ENCODE measurements around the gene TLE6.
A peak's percentile ranks its signal among the peaks of the same experiment; 100 is the strongest.

The TLE6 gene

GRCh38 chr19:2977746-2978138, 378 bp downstream of the TLE6 start:
- Histone ChIP-seq H3K36me3 (ENCODE audit: insufficient read depth, low read length) (no peaks in the 10 kb centered on the region), H3F3A (ENCODE audit: low read depth) (no peaks in the 10 kb centered on the region; the same call in 1 of the 2 replicates), H3K79me2 (ENCODE audit: insufficient read depth, low read length) (no peaks in the 10 kb centered on the region), H4K20me1 (ENCODE audit: insufficient read depth, low read length, poor library complexity, severe bottlenecking) (no peaks in the 10 kb centered on the region), H3K9ac (ENCODE audit: low read depth, low read length, poor library complexity, severe bottlenecking) (peak overlapping the region; percentile 52), H3K4me1 (ENCODE audit: insufficient read depth, low read length, poor library complexity, severe bottlenecking) (peaks cover 20% of the 10 kb centered on the region), H2AFZ (ENCODE audit: low read length) (peak overlapping the region; percentile 82), H3K4me2 (ENCODE audit: low read depth, low read length, poor library complexity, severe bottlenecking) (peak overlapping the region; percentile 85), H3K4me3 (ENCODE audit: low read length, poor library complexity, severe bottlenecking) (peak overlapping the region; percentile 86), H3K9me2 (replicated peaks; ENCODE audit: low read depth, low read length) (no peaks in the 10 kb centered on the region), H3K9me3 (ENCODE audit: insufficient read depth, low read depth, low read length) (no peaks in the 10 kb centered on the region), H3K27me3 (ENCODE audit: insufficient read depth, low read length, poor library complexity, severe bottlenecking) (no peaks in the 10 kb centered on the region)
- TF ChIP-seq EZH2phosphoT487 (IDR thresholded peaks at IDR 0.05; ENCODE audit: borderline replicate concordance) (no peak), CTCF (conservative IDR thresholded peaks at IDR 0.05; ENCODE audit: low read length) (peak; percentile 21; the same call in 1 of the 2 replicates)

DNA sequence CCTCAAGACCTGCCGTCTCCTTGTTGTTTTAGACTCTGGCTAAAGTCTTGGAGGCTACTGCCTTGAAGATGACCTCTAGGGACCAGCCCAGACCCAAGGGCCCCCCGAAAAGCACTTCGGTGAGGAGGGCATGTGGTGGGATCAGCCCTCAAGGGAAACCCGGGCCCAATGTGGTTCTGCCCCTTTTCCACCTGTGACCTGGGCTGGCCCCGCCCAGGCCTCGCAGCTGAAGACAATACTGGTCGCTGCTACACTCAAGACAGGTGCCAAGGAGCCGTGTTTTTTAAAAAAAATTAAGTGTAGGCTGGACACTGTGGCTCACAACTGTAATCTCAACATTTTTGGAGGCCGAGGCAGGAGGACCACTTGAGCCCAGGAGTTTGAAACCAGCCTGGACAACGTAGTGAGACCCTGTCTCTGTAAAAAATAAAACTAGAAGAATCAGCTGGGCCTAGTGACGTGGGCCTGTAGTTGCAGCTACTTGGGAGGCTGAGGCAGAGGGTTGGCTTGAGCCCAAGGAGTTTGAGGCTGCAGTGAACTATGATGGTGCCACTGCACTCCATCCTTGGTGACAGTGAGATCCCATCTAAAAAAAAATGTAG, 903 bp downstream of the TLE6 start:
- H3K36me3 ChIP-seq (ENCODE audit: insufficient read depth, low read length) = no peaks in the 10 kb centered on the region
- peaks cover 20% of the 10 kb centered on the region for H3K4me1 ChIP-seq (ENCODE audit: insufficient read depth, low read length, poor library complexity, severe bottlenecking)
- no peaks in the 10 kb centered on the region for H3K79me2 ChIP-seq (ENCODE audit: insufficient read depth, low read length)
- H3F3A ChIP-seq (ENCODE audit: low read depth) = no peaks in the 10 kb centered on the region; the same call in 1 of the 2 replicates
- H4K20me1 ChIP-seq (ENCODE audit: insufficient read depth, low read length, poor library complexity, severe bottlenecking) = no peaks in the 10 kb centered on the region
- peak overlapping the region; percentile 85 for H3K4me2 ChIP-seq (ENCODE audit: low read depth, low read length, poor library complexity, severe bottlenecking)
- H3K9me3 ChIP-seq (ENCODE audit: insufficient read depth, low read depth, low read length) = no peaks in the 10 kb centered on the region
- peak overlapping the region; percentile 52 for H3K9ac ChIP-seq (ENCODE audit: low read depth, low read length, poor library complexity, severe bottlenecking)
- peak overlapping the region; percentile 86 for H3K4me3 ChIP-seq (ENCODE audit: low read length, poor library complexity, severe bottlenecking)
- no peaks in the 10 kb centered on the region for H3K27me3 ChIP-seq (ENCODE audit: insufficient read depth, low read length, poor library complexity, severe bottlenecking)
- H3K9me2 ChIP-seq (replicated peaks; ENCODE audit: low read depth, low read length) = no peaks in the 10 kb centered on the region
- TF ChIP-seq EZH2phosphoT487 (IDR thresholded peaks at IDR 0.05; ENCODE audit: borderline replicate concordance) = no peak
- TF ChIP-seq CTCF (conservative IDR thresholded peaks at IDR 0.05; ENCODE audit: low read length) = no peak
- no peak overlapping the region for H2AFZ ChIP-seq (ENCODE audit: low read length)

GRCh38 chr19:2978772-2979171, 1.4 kb downstream of the TLE6 start:
- Histone ChIP-seq H3F3A (ENCODE audit: low read depth) (no peaks in the 10 kb centered on the region; the same call in 1 of the 2 replicates), H3K4me3 (ENCODE audit: low read length, poor library complexity, severe bottlenecking) (no peak overlapping the region), H3K4me1 (ENCODE audit: insufficient read depth, low read length, poor library complexity, severe bottlenecking) (peaks cover 20% of the 10 kb centered on the region), H3K9me2 (replicated peaks; ENCODE audit: low read depth, low read length) (no peaks in the 10 kb centered on the region), H2AFZ (ENCODE audit: low read length) (no peak overlapping the region), H4K20me1 (ENCODE audit: insufficient read depth, low read length, poor library complexity, severe bottlenecking) (no peaks in the 10 kb centered on the region), H3K79me2 (ENCODE audit: insufficient read depth, low read length) (no peaks in the 10 kb centered on the region), H3K36me3 (ENCODE audit: insufficient read depth, low read length) (no peaks in the 10 kb centered on the region), H3K4me2 (ENCODE audit: low read depth, low read length, poor library complexity, severe bottlenecking) (no peak overlapping the region), H3K27me3 (ENCODE audit: insufficient read depth, low read length, poor library complexity, severe bottlenecking) (no peaks in the 10 kb centered on the region), H3K9me3 (ENCODE audit: insufficient read depth, low read depth, low read length) (no peaks in the 10 kb centered on the region), H3K9ac (ENCODE audit: low read depth, low read length, poor library complexity, severe bottlenecking) (no peak overlapping the region)
- TF ChIP-seq EZH2phosphoT487 (IDR thresholded peaks at IDR 0.05; ENCODE audit: borderline replicate concordance) = no peak
- TF ChIP-seq CTCF (conservative IDR thresholded peaks at IDR 0.05; ENCODE audit: low read length) = no peak
